GM21717 (cell line): ENCODE results near the gene TMEM135.
"Not testable (repeated sequence)": the region's sequence is repeated elsewhere in the genome, so short reads cannot be mapped to it uniquely, and the experiment has no call there.

Experiments used
- ATAC-seq: cut with Tn5 transposase; IDR thresholded peaks from one replicate; pipeline ENCODE4 v1.9.1; 2021; ENCODE audit warnings: mild to moderate bottlenecking, moderate library complexity; ENCODE audit not compliant: unreplicated experiment

TMEM135 gene

DNA sequence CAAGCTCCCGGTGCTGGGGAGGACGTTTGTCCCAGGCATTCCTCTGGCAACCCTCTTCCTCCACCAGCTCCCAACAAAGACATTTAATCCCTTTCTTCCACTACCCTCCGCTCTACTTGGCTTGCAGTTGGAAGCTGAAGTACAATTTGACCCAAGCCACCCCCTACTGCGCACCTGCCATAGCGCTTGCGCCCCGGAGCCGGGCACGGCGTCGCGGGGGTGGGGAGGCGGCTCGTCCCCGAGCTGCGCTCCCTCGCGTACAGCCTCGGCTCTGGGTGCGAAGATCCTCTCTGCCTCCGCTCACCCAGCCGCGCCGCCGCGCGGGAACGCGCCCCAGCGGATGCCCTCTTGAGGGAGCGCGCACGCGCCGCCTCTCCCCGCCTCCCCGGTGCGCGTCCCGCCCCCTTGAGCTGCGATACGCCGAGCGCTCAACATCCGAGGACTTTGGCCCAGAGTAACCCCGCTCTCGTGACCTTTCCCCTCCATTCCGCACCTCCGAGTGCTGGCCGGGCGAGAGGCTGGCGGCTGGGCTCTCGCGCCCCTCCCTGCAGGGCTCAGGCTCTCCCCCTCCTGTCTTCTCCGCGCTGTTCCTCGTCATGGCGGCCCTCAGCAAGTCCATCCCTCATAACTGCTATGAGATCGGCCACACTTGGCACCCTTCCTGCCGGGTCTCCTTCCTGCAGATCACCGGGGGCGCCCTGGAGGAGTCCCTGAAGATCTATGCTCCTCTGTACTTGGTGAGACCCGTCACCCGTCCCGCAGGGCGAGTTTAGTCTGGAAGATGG lies at the start of gene TMEM135:
Gene TMEM135 (plus strand): TSS at position 485 of the 785 bp plus-strand sequence. CDS start 112 bp downstream, at position 597.
- peak; percentile 99 for ATAC-seq

DNA sequence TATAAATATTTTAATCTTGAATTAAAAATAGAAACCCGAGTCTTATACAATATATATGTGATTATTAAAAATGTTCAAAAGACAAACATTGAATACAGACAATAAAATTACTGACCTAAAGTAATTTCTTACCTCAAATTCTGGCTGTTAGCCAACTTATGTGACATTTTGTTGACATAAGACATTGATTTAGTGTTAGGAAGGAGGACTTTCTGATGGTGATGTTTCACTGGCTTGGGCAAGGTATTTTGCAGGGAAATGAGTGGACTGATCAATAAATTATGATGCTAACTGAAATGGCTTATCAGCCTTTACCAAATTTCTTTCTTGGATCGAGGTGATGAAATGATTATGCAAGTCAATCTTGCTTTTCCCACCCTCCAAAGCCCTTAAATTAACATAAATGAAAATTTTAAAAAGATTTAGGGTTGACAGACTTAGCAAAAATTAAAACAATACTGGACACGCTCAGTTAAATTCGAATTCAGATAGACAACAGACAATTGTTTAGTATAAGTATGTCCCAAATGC lies 49.3 kb upstream of the TMEM135 start:
- no peak for ATAC-seq

DNA sequence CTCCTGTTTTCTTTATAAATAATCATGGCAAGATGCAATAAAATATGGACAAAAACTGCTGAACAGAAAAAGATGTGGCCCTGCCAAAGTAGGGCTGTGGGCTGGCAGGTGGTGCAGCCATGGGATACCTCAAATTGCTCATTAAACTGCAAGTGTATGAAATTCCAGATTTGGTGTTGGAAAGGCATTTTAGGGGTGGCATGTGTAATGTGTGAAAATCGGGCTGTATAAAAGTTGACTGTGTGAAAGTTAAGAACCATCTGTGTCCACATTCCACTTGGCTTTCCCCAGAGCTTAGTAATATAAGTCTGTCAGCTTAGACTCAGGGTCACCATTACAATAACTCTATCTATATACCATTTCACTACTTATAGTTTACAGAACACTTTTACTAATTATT lies 47.7 kb upstream of the TMEM135 start:
- no peak for ATAC-seq

DNA sequence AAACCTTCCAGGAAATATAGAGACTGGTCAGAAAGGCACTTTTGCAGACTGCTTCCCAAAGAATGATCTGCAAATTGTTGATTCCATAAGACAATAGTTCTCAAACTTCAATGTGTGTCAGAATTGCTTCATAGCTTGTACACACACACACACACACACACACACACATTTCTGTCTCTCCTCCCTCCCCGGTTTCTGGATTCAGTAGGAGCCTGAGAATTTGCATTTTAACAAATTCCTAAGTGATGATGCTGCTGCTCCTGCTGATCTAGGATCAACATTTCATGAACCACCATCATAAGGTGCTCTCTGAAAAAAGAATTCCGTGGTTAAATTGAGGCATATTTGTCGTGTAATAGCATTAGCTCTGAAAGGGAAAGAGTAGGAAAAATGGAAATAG lies 47.2 kb upstream of the TMEM135 start:
- ATAC-seq: no peak

GRCh38 chr11:86991341-86991740 lies 46.4 kb upstream of the TMEM135 start:
- no peak for ATAC-seq

DNA sequence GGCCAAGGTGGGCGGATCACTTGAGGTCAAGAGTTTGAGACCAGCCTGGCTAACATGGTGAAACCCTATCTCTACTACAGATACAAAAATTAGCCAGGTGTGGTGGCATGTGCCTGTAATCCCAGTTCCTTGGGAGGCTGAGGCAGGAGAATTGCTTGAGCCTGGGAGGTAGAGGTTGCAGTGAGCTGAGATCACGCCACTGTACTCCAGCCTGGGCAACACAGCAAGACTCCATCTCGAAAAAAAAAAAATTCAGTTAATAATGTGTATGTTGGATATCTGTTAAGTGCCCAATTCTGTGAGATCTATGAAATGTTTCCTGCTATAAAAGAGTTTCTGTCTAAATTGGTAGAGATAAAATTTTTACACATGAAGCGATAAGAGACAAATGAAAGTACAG lies 45.4 kb upstream of the TMEM135 start:
- ATAC-seq: not testable (repeated sequence)

- no peak for ATAC-seq
Observed at GRCh38 chr11:86993031-86993430, 44.7 kb upstream of the TMEM135 start.

- no peak for ATAC-seq
Observed at GRCh38 chr11:86996953-86997570, 40.7 kb upstream of the TMEM135 start.

- no peak for ATAC-seq
Observed at GRCh38 chr11:86999388-86999787, 38.3 kb upstream of the TMEM135 start.

- no peak for ATAC-seq
Observed at GRCh38 chr11:86999859-87000753, 37.6 kb upstream of the TMEM135 start.

GRCh38 chr11:87002918-87003317 lies 34.8 kb upstream of the TMEM135 start:
- no peak for ATAC-seq

GRCh38 chr11:87004281-87004680 lies 33.5 kb upstream of the TMEM135 start:
- not testable (repeated sequence) for ATAC-seq

GRCh38 chr11:87005569-87005921 lies 32.2 kb upstream of the TMEM135 start:
- ATAC-seq: no peak

GRCh38 chr11:87006035-87006434 lies 31.7 kb upstream of the TMEM135 start:
- no peak for ATAC-seq

DNA sequence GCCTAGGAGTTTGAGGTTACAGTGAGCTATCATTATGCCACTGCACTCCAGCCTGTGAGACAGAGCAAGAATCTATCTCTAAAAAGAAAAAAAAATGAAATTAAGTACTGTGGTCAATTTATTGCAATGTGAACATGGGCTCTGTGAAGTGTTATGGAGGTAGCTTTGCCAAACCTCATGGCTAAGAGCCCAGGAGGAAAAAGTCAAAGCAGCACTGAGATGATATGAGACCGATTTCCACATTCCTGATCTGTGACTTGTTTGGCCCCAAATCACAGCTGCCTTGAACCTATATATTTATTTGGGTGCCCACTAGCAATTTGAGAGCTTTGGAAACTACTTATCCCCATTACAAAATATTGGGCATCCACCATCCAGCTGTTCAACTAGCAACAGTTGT lies 29.8 kb upstream of the TMEM135 start:
- ATAC-seq: no peak

DNA sequence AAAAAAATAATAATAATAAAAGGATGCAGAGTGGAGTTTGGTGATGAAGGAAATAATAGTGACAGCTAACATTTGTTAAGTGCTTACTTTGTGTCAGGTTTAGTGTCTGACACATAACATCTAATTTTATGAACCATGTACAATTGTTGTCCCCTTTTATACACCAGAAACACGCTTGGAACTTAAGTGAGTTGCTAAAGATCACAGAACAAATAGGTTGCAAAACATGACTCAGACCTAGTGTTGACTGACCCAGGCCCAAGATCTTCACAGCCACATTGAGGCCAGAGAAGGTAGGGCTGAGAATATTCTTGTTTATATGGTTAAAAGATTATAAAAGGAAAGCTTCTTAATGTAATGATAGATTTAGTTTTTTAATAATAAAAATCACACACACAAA lies 25.6 kb upstream of the TMEM135 start:
- no peak for ATAC-seq

DNA sequence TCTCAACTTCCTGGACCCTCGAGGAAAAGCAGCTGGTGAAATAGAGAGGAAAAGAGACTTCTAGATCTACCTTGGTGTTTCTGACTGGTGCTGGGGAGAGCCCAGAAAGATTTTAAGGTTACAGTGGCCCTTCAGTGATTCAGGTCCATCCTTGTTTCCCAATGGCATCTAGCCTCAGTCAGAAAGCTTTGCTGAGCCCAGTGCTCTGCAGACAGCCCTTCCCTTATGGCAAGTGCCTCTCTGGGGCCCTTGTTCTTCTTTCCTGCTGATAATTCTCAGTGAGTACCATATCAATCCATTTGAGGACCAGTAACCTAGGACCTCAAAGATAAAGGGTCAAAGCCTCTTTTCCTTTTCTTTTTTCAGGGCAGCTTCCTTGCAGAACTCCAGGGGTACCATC lies 25.1 kb upstream of the TMEM135 start:
- no peak for ATAC-seq

DNA sequence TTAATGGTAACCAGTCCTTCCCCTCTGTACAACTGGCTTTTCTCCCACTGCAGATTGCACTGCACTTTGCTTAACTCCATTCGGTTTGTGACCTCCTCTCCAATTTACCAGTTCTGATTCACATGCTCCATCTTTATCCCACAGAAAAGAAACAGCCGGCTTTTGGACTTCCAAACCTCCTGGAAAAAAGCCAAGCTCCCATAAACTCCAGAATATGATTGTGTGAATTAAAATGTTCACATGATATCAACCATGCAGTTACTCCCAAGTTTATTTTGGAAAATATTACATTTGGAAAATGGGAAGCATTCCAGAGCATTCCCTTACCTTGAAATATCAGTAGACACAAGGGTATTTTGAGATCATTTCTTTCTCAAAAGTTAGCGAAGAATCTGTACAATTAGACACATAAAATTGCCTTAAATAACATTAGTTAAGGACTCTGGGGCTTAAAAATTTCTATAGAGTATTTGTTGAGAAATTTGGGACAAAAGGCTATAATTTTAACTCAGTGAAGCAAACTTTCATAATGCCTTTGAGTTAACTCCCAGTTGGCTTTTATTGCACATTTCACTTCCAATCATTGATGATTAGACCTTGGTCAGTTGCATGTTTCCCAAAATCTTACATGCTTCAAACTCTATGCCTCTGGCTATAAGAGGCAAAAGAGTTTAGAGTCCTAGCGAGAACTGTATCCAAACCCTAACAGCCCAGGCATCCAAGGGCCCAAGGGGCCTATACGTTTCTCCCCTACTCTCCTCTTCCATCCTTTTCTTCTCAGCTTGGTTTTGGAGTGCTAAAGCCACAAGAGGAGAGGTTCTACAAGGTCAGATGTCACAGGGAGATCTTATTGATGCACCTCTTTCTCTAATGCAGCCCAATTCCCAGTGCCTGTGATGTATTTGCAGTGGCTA lies 23.6 kb upstream of the TMEM135 start:
- no peak for ATAC-seq

DNA sequence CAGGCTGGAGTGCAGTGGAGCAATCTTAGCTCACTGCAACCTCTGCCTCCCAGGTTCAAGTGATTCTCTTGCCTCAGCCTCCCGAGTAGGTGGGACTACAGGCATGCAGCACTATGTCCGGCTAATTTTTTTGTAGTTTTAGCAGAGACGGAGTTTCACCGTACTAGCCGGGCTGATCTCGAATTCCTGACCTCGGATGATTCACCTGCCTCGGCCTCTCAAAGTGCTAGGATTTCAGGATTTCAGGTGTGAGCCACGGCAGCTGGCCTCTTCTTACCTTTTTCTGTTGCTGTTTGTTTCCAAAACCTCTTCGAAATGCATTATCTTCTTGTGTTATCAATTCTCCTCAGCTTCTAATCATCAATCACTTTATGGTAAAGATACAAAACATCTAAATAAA lies 22.1 kb upstream of the TMEM135 start:
- no peak for ATAC-seq

DNA sequence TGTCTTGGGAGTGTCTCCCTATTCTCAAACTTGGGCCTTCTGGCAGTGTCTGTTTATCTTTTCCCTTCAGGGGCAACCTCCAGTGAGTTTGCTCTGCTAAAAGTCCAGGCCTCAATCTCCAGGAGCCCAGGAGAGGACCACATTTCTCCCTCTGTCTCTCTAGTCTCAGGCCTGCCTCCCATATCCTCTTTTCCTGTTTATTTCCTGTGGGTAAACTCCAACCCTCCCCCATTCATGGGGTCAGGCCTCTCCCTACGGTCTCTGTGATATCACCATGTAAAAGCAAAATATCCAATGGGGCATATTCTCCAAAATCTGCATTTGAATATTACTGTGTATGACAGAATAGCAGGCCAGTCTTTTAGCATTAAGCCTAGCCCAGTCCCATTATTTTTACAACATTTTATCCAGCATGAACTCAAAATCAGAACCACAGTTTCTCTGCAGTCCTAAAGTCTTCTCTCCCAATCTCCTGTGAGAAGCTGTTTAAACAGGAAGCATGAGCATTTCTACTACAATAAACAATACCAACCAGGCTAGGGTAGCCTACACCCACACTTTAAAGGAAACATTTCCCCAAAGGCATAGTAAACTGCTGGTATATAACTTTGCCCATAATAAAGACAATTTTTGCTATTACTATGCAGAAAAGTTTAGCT lies 18.0 kb upstream of the TMEM135 start:
- no peak for ATAC-seq
